H54 (cell line): ENCODE results near the gene GOLGA2.

Experiments
- DNase-seq: peaks from one replicate; pipeline ENCODE4 v3.0.0; 2011; ENCODE audit warnings: low spot score, mixed read lengths; ENCODE audit not compliant: insufficient read length
- FAIRE-seq: peaks from 3 replicates; lab custom pipeline; 2011; peaks lifted over from hg19 to GRCh38; lab: Jason Lieb, UNC
- POLR2A ChIP-seq: IDR thresholded peaks from 2 replicates; pipeline ENCODE4 v1.6.1; 2011; ENCODE audit warnings: low read depth, mild to moderate bottlenecking, low read length

Gene GOLGA2

DNA sequence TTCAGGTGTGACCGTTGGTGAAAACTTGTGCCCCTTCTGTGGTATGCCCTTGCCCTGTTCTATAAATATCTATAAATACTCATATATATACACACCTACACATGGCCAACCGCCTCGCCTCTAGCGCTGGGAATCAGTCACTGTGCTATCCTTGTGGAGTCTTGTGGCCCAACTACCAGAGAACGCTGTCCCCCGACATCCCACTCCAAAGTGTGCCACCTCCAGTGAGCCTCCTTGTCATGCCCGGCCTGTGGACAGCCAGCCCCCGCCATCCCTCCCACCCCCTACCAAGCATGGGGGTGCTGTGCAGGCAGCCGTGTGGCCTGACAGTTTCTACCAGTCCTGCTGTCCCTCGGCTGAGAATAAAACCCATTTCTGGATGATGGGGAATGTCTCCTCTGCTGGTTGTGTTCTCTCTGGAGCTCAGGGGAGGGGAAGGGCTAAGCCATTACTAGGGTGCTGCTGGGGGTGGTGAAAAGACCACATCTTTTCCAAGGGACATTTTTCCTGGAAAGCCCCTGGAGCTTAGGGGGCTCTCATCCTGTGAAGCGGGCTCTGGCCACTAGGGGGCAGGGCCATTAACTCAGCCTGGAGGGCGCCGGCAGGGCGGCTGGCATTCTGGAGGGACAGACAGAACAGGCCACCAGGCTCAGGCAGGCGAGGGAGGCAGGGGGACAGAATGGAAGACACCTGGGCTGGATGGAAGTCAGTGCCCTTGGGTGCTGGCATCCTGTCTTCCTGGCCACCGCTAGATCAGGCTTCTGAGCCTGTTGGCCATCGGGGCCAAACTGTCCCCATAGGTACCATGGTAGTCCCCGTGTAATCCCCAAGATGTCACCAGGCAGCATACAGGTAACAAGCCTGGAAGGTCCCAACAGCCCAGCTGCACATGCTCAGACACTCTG, 20.7 kb downstream of the GOLGA2 start:
- FAIRE-seq = no peak
- no peak for TF ChIP-seq POLR2A
- DNase-seq = peak; percentile 95

DNA sequence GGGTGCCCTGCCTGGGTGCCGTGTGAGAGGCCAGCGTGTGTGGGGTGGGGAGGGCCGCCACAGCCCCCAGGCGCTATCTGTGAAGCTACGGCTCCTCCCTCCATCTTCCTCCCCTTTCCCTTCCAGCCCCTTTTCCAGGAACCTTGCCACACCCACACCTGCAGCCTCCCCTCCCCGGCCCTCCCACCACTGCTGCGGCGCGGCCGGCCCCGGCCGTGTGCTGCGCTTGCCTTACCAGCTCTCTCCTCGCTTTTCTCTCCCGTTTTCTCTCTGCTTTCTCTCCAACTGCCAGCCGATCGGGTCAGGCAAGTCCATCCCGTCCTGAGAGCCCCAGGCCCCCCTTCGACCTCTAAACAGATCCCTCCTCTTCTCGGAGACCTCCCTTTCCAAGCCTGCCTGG, 21.4 kb downstream of the GOLGA2 start:
- DNase-seq = no peak
- FAIRE-seq = no peak
- TF ChIP-seq POLR2A = no peak

DNA sequence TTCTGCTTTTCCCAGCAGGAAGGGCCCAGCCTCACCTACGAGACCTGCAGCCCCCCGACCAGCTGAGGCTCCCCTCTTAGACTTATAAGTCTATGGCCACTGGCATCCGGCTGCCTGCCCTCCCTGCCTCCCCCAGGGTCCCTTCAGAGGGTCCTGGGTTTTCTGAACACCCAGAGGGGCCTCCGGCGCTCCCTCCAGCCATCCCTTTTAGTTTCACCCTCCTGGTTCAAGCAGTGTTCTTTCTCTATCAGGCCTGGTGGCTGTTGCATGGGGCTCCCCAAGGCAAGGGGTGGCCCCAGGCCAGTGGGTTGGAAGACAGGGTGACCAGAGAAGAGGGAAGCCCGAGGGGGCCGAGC, 21.8 kb downstream of the GOLGA2 start:
- FAIRE-seq (no peak), DNase-seq (no peak)
- no peak for TF ChIP-seq POLR2A

DNA sequence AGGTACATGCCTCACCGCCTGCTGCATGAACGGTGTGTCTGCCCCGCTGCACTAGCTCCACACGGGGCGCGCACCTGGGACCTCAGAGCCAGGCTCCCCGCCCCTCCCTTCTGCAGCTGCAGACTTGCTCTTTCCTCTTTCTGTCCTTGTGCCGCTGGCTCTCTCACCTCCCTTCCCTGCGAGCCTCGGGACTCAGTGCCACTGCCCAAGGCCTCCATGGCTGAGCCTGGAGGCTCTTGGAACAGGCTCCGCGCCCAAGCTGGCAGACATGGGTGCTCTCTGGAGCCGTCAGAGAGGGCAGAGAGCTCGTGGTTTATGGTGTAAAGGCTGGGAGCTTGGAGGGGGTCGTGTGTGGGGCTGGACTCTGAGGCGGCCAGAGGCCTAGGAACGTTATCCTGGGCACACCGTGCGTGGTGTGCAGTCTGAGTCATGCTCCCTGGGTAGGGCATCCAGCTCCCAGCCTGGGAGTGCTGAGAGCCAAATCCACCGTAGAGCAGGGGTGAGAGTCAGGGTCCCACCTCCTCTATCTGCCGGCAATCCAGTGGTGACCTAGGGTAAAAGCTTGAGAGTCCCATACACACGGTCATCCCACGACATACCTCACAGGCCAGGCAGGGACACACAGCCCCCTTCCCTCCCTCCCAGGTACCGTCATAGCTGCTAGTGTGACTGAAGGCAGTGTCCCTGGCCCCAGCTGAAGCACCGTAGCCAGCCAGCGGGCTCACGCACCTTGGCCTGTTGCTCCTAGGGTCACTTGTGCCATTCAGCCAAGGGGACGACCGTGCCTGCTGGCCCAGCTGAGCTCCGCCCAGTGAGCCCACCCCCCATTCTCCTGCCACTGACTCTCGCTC, 22.4 kb downstream of the GOLGA2 start:
- no peak for DNase-seq
- no peak for FAIRE-seq
- TF ChIP-seq POLR2A = no peak

DNA sequence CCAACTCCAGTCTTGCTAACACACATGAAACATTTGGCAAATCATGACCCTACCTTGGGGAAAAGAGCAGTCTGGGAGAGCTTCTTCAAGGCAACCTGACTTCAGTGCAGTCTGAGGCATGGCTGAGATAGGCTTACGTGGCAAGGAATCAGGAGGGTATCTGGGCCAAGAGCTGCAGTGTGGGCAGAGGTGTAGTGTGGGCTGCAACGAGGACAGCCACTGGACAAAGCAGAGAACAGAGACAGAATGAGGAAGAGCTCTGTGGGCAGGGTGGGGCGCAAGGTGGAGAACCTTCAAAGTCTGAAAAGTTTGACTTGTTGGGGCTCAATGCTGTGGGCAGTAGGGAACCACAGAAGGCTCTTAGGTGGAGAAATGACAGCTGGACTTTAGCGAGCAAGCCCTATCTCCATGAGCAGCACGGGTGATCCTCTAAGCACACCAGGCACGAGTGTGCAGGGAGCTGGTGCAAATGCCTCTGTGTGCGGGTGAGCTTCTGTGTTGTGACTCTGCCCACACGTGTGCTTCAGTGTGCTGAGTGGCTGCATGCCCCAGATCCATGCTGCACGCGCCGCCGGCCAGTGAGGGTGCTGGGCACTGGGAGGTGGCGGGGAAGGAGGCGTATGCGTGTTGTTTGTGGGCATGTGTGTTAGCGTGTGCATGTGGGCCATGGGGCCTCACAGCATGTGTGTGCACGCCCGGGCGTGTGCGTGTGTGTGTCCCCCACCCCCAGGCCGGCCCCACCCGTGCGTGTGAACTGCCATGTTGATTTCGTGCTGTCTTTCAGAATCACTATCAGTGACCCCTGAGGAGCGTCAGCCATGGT, 23.3 kb downstream of the GOLGA2 start:
- FAIRE-seq = no peak
- no peak for DNase-seq
- TF ChIP-seq POLR2A = no peak

DNA sequence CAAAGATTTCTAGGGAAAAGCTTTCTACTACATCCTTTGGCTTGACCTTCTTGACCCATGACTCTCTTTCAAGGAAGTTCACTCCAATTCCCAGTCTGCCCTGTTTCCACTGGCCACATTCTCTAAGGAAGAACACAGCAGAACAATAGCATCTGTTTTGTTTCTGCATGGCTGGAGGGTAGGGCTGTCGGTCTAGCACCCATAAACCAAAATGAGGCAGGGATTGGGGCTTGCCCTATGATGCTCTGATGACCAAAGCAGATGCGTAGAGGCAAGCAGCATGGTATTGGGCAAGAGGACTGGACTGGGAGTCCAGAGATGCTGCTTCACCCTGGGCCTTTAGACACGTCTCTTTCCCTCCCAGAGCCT, 24.1 kb downstream of the GOLGA2 start:
- no peak for TF ChIP-seq POLR2A
- no peak for FAIRE-seq
- peak; percentile 86 for DNase-seq

DNA sequence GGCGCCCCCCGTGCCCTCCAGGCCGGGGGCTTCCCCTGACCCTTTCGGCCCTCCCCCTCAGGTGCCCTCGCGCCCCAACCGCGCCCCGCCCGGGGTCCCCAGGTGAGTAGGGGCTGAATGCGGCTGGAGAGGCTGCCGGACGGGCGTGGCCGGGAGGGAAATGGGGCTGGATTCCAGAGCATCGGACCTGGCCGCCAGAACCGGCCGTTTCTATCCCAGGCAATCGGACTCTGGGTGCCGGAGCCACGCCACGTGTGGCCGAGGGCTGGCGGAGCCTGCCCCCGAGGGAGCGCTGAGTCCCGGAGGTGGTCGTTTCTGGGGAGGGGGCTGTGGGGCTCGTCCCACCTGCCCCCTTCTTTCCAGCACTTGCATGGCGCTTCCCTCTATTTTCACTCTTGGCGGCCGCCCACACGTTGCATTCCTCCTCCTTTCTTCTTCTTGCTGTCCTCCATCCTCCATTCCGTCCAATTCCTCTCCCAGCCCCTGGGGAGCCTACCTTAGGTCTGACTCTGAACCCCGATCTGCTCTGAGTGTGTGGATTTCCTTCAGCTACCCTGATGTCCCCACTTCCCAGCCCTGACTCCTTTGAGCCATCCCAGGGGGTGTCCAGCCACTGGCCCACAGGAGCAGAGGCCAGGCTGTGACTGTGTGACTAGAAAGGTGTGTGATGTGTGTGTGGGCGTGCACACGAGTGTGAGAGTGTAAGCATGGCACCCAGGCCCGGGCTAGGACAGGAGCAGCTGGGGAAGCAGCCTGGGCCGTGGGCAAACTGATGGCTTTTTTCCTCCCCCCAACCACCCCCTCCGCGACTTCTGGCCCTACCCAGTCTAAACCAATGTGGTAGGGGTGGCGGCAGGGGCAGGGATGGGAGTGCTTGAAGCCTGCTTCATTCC, 24.7 kb downstream of the GOLGA2 start:
- FAIRE-seq (no peak), DNase-seq (no peak)
- no peak for TF ChIP-seq POLR2A

DNA sequence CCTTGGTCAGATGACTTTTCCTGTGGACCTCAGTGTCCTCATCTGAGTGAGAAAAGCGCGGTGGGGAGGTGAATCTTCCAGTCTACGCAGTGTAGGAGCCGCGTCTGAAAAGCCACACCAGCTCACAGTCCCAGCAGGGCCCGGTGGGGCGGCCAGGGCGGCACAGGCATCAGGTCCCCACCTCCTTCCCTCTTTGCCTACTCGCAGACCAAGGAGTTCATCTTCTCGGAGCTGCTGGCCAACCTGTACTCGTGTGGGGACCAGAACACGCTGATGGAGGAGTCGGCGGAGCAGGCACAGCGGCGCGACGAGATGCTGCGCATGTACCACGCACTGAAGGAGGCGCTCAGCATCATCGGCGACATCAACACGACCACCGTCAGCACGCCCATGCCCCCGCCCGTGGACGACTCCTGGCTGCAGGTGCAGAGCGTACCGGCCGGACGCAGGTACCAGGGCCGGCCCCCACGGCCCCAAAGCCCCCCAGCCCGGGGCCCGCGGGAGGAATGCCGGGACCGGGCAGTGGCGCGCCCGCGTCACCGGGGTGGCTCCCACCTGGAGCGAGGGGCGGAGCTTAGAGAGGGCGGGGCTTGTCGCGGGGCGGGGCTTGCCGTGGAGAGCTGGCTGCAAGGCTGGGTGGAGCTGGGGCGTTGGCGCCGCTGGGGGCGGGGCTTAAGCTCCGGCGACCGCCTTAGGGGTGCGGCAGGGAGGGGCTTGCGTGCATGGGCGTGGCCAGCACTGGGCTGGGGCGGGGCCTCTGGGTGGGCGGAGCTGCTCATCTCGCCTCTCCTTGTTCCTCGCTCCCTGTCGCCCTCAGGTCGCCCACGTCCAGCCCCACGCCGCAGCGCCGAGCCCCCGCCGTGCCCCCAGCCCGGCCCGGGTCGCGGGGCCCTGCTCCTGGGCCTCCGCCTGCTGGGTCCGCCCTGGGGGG, 25.6 kb downstream of the GOLGA2 start:
- no peak for DNase-seq
- no peak for FAIRE-seq

DNA sequence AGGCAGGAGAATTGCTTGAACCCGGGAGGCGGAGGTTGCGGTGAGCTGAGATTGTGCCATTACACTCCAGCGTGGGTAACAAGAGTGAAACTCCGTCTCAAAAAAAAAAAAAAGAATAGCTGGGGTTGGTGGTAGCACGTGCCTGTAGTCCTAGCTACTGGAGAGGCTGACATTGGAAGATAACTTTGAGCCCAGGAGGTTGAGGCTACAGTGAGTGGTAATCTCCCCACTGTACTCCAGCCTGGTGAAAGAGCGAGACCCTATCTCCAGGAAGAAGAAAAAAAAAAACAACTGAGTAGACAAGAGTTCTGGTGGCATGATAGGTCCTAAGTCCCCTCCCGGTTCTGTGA, 26.3 kb downstream of the GOLGA2 start:
- TF ChIP-seq POLR2A = no peak
- FAIRE-seq (no peak), DNase-seq (no peak)

More for the DNA sequence above, 25.6 kb downstream of the GOLGA2 start:
- no peak for TF ChIP-seq POLR2A

DNA sequence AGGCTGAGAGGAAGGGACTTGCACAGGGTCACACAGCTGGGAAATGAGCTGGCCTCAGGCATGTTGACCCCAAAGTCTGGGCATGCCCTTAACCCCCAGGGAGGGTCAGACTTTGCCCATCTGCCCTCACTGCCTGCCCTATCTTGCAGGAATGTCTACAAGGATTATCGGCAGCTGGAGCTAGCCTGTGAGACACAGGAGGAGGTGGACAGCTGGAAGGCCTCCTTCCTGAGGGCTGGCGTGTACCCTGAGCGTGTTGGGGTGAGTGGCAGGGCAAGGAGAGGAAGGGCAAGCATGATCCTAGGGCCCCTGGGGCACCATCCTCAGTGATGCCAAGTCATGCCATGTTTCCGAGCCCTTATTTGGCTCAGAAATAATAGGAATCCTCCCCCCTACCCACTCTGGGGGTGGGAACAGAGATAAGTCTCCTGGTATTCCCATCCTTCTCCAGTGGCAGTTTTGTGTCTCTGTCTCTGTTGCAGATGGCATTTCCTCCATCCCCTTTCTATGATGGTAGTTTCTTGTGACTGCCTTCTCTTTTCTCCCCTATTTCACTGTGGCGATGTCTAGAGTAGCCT, 28.5 kb downstream of the GOLGA2 start:
- no peak for TF ChIP-seq POLR2A
- DNase-seq (no peak), FAIRE-seq (no peak)

DNA sequence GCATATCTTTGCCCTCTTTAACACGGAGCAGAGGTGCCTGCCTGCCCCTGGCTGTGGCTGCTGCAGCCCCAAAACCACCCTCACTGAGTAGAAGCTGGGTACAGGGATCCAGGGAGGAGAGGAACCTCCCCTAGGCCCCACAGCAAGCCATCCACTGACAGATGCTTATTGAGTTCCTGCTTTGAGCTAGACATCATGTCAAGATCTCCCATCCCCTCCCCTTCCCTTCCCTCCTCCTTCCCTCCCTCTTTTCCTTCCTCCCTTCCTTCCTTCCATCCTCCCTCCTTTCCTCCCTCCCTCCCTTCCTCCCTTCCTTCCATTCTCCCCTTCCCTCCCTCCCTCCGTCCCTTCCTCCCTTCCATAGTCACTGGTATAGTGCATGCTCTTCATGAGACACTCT, 29.3 kb downstream of the GOLGA2 start:
- no peak for TF ChIP-seq POLR2A
- FAIRE-seq = no peak

DNA sequence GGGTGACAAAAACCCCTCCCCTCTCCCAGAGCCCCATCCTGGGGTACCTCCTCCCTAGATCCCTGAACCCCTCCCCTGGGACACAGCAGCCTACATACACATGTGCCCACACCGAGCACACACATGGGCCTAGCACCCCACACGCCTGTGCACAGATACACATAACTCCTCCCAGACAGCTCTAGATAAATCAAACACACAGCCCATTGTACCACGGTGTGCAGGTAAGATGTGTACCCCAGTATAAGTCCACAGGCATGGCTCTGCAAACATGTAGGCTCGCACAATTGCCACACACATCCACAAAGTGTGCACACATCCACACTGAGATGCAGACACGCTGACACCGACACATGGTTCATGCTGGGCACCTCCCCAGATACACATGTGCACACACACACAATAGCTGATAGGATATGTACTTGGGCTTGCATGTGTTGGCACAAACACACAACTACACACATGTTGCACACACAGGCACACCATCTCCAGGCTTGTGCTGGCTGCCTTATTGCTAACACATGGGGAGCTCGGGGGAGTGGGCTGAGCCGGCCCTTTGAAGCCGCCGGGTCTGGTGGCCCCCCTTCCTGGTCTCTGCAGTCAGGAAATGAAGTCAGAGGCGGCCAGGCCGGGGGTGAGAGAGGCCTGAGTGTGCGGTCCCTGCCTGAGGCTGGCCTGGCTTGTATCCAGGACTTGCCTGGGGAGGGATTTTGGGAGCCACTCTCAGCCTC, 30.2 kb downstream of the GOLGA2 start:
- FAIRE-seq (no peak), DNase-seq (peak; percentile 98)
- TF ChIP-seq POLR2A = no peak

More for the DNA sequence above, 29.3 kb downstream of the GOLGA2 start:
- DNase-seq = no peak
